GM12801 (cell line): ENCODE data around the gene RER1.

Experiments
- CTCF ChIP-seq: IDR thresholded peaks from one replicate; pipeline ENCODE4 v1.5.1; 2011; ENCODE audit warnings: control low read depth; ENCODE audit not compliant: insufficient read length; ENCODE audit errors: extremely low read depth

RER1 gene

GRCh38 chr1:2393471-2393877 lies 1.8 kb downstream of the RER1 start:
- TF ChIP-seq CTCF, result no peak

GRCh38 chr1:2394220-2394619 lies 2.6 kb downstream of the RER1 start:
- no peak for TF ChIP-seq CTCF

- no peak for TF ChIP-seq CTCF
Measured at GRCh38 chr1:2394761-2395160, 3.1 kb downstream of the RER1 start.

GRCh38 chr1:2395245-2395644 lies 3.6 kb downstream of the RER1 start:
- TF ChIP-seq CTCF, result no peak

GRCh38 chr1:2396059-2396458 lies 4.4 kb downstream of the RER1 start:
- TF ChIP-seq CTCF, result no peak

- no peak for TF ChIP-seq CTCF
Measured at GRCh38 chr1:2396476-2396875, 4.8 kb downstream of the RER1 start.

- no peak for TF ChIP-seq CTCF
Measured at GRCh38 chr1:2397007-2397679, 5.5 kb downstream of the RER1 start.
